Myocyte (in vitro differentiated cells): ENCODE measurements around the gene DLEU7. TPM values are rescaled to one million over a fixed set of nuclear protein-coding genes. Genes with fewer than 3 reads are reported as not detected.

Experiments used
- DNase-seq: peaks from one replicate; pipeline ENCODE4 v3.0.0-alpha.2; 2012; ENCODE audit warnings: low read depth
- polyA plus RNA-seq: library from polyadenylated mRNA; unstranded; fragments of >200 nt; gene quantifications from one replicate; pipeline ENCODE4 v1.2.1, GENCODE V29; 2012; ENCODE audit warnings: missing spikeins
- total RNA-seq: library from RNA; depleted of rRNA; stranded (reverse); fragments of >200 nt; gene quantifications from 2 replicates; pipeline ENCODE4 v1.2.3, GENCODE V29; 2014

The DLEU7 gene
- 0.31 TPM in 1 of 2 replicates, not detected in the other for total RNA-seq
- 0.09 TPM for polyA plus RNA-seq

DNA sequence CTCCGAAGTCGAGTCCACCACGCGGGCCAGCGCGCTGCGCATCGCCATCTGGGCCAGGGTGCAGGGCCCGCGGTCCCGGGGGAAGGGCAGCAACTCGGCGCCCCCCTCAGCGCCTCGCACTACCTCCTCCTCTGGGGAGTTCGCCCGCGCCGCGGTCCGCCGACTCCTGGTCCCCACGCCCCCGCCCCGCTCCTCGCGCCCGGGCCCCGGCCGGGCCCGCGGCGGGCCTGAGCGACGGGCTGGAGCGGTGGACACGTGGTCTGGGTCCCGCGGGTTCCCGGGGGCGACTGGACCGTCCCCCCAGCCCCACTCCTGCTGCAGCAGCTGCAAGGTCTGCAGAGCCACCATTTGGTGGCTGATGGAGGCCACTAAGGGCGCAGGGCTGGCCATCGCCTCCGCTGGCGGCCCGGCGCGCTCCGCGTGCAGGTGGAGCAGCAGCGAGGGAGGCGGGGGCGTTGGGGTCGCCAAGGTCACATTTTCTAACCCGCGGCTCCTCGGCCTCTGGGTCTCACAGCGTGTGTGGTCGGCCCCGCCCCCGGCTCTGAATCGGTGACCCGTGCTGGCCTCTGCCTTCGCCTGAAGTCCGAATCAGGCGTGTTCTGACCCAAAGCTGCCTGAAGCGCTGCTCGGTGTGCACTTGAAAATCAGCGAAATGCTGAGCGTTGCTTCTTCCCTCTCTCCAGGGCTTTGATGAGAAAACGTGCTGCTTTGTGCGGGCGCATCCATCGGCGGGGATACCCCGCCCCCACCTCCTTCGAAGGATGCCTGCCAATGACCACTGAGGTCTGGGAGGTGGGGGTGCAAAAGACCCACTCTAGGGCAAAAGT is at the start of gene DLEU7:
DLEU7 (minus strand) TSS at position 436 of the 827 bp plus-strand sequence; CDS start at position 390, 46 bp downstream.
- DNase-seq, result no peak

- DNase-seq, result no peak
Measured at GRCh38 chr13:50892210-50892944, 48.9 kb upstream of the DLEU7 start.

GRCh38 chr13:50891206-50891605 is 47.7 kb upstream of the DLEU7 start:
- peak; percentile 40 for DNase-seq

DNA sequence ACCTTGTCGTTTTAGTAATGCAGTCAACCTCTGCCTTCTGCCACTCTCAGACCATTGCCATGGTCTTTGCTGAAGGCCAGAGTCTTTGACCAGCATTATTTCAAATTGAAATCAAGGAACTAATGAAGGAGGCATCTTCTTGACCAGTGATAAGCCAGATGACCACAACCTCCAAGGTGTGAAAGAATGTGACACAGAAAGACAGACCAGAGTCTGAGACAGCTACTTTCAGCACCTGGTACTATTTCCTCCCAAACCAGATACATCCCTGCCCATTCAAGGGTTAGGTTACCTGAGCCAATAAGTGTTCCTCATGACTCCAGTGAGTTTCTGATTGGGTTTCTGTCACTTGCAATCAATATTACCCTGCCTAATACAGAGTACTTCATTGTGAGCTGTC is 45.8 kb upstream of the DLEU7 start:
- DNase-seq, result no peak

DNA sequence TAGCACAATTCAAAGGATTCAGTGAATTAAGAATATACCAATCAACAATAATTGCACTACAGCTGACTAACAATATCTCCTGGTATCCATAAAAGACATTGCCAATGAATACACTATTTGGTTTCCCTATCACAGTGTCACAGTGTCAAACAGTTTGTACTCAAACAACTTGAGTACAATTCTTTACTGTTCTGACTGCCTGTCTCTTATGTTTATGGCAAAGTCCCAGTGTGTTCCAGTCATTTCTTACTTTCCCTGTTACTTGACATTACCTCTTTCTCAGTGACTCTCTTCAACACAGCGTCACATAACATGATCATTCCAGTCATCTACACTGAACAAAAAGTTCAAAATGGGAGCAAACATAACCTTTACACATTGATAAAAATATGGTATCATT is 44.9 kb upstream of the DLEU7 start:
- DNase-seq, result no peak

- no peak for DNase-seq
Measured at GRCh38 chr13:50887151-50887550, 43.7 kb upstream of the DLEU7 start.

GRCh38 chr13:50884265-50884664 is 40.8 kb upstream of the DLEU7 start:
- DNase-seq, result no peak

DNA sequence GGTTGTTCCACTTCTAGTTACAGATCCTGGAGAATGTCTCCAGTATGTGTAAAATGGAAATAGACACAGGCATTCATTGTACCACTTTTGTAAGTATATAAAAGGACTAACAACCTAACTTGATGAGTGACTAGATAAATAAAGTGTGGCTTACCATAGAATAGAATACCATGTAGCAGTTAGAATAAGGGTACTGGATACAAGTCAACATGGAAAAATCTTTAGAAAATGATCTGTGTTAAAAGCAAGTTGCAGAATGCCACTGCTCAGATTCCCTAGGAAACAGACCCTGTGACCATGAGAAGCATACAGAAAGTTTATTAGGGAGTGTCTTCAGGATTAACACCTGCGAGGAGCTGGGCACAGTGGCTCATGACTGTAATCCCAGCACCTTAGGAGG is 40.2 kb upstream of the DLEU7 start:
- DNase-seq, result no peak

DNA sequence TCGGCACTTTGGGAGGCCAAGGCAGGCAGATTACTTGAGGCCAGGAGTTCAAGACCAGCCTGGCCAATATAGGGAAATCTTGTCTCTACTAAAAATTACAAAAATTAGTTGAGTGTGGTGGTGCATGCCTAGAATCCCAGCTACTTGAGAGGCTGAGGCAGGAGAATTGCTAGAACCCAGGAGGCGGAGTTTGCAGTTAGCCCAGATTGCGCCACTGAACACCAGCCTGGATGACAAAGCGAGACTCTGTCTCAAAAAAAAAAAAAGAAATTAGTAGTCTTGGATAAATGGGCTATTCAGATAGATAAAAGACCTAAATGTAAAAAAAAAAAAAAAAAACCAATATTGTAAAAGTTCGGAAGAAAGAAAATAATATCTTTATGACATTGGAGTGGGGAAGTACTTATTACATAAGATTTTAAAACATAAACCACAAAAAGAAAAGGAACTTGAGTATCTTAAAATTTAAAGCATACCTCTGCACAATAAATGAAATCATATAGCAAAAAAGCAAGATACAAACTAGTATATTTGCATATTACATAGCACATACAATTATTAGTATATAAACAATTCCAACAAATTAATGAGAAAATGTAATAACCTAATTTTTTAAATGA is 39.4 kb upstream of the DLEU7 start:
- no peak for DNase-seq

DNA sequence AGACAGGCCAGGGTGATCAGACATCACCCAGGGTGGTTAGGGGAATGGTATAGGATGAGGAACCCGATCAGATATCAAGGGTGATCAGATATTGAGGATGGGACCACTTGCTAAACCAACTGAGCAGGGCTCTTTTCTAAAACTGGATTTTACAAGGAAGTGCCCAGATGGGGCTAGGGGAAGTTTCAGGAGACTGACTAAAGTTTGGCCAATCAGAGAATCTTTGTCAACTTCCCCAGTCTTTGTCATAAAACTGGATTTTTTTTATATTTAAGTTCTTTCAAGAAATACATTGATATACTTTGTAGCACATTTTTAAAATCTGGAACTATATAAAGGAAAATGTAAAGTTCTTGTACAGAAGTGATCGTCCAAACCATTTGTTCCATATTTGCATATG is 30.5 kb upstream of the DLEU7 start:
- no peak for DNase-seq

- no peak for DNase-seq
Measured at GRCh38 chr13:50873467-50873866, 30.0 kb upstream of the DLEU7 start.

GRCh38 chr13:50871405-50871804 is 27.9 kb upstream of the DLEU7 start:
- no peak for DNase-seq

DNA sequence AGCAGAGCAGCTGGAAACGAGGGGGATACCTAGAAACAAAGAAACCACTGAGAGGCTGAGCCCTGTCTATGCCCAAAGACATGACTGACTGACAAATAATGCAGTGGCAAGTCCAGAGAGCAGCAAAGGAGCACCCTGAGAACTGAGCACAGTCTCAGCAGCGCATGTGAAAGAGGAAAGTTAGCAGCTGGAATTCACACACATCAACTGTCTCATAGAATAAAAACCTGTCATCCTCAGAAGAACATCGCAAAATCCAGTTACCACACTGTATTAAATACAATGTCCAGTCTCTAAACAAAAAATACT is 24.1 kb upstream of the DLEU7 start:
- no peak for DNase-seq

GRCh38 chr13:50866817-50867636 is 23.5 kb upstream of the DLEU7 start:
- no peak for DNase-seq

- no peak for DNase-seq
Measured at GRCh38 chr13:50864492-50864891, 21.0 kb upstream of the DLEU7 start.

DNA sequence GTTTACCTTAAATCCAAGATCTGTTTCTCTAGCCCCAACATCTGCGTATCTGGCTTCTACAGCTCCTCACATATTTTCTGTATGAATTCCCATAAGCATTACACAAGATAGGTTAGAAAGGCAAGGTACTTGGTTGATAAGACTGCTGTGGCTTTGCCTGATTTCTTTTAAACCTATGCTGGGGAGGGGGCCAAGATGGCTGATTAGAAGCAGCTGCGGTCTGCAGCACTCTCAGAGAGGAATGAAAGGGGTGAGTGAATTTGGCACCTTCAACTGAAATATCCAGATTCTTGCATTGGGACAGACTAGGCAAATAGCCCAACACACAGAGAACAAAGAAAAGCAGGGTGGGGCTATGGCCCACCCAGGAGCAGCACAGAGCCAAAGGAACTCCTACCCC is 12.2 kb upstream of the DLEU7 start:
- DNase-seq, result no peak

GRCh38 chr13:50850445-50850844 is 7.0 kb upstream of the DLEU7 start:
- DNase-seq, result no peak

DNA sequence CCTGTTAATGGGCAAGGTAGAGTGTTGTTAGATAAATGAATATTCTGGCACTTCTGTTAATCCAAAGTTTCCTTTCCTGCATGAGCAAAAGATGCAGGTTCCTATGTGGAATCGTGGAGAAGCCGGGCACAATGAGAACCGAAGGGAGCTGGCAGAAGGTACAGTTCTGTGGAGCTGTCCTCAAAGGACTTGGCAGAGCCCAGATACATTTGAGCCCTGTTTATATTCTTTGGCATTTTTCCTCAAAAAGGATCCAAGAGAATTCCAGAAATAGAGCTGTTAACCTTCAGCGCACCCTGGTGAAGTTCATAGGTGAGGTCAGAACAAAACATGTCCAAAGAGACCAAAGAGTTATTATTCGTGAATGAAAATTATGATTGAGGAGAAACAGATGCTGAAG is 4.0 kb upstream of the DLEU7 start:
- no peak for DNase-seq

DNA sequence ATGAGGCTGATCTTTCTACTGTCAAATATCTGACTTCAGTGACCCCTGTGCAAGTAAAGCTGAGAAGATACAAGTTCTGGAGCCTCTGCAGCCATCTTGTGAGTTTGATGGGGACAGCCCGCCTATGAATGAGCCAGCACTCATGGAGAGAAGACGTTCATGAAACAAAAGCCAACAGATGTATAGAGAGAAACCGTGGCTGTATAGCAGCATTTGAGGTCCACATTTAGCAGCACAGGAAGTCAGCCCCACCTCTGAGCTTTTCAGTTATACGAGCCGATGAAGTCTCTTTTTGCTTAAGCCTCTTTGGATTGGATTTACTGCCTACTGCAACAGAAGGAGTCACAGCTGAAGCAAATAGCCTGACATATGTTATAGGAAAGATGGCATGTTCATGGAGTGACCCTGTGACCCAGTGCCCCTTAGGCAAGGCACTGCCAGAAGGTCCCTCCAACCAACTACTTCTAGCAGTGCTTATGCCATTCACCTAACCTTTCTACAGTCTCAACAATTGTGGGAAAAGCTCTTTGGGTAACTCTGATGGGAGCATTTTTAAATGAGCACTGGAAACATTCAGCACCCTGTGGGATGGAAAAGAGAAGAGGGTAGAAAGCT is 3.5 kb upstream of the DLEU7 start:
- no peak for DNase-seq

DNA sequence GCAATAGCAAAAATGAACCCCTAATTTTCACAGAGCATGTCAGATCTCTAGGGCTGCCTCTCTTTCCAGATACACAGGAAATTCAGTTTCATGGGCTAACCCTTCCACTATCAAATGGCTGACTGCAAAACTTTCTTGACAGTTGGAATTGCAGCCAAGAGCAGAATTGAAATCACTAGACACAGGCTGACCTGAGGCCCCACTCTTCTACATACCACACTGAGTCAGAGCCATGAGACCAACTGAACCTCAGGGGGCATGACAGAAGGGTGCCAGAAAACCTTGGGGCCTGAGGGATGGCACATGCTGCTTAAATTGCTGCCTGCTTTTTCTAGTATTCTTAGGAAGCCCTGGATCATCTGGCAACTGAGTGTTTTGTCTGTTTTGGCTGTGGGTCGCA is 1.7 kb upstream of the DLEU7 start:
- peak; percentile 68 for DNase-seq
